Measurements from ENCODE around the gene ENO1. TPM values are rescaled to one million over a fixed set of nuclear protein-coding genes. Genes with fewer than 3 reads are reported as not detected.
A peak's percentile ranks its signal among the peaks of the same experiment; 100 is the strongest.

Gene ENO1
- total and polyA plus RNA-seq, 9 of the 15 experiments (the other 6 are each of a cell fraction or from before 2014, with no cell fraction given), result 2,249 to 7,472 (median 2,868) TPM

DNA sequence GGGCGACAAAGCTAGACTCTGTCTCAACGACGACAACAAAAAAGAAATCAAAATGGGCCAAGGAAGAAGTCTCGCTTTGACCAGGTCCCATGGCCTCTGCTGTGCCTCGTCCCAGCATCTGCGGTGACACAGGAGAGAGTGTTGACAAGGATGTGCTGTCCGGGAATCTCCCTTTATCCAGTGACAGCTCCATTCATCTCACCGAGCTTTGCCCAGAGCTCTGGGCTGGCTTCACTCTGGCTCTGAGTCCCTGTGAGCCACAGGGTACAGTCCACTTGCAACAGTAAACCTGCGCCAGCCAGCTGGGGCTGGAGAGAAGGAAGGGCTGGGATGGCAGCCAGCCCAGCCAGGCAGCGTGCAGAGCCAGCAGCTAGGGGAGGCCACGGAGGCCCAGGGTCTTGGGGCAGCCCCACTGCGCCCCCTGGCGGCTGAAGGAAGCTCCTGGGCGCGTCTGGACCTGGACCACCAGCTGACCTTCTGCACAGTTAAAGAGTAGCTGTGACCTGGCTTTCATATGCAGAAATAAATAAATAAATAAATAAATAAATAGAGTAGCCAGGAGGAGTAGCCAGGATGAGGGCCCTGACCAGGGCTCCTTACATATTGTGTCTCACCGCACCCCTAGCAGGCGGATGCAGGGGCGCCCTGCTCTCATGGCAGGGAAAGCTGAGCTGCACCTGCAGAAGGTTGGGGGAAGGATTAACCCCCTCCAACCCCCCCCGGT is 29.7 kb downstream of the ENO1 start (continued):
- TF ChIP-seq, protein P1, sequence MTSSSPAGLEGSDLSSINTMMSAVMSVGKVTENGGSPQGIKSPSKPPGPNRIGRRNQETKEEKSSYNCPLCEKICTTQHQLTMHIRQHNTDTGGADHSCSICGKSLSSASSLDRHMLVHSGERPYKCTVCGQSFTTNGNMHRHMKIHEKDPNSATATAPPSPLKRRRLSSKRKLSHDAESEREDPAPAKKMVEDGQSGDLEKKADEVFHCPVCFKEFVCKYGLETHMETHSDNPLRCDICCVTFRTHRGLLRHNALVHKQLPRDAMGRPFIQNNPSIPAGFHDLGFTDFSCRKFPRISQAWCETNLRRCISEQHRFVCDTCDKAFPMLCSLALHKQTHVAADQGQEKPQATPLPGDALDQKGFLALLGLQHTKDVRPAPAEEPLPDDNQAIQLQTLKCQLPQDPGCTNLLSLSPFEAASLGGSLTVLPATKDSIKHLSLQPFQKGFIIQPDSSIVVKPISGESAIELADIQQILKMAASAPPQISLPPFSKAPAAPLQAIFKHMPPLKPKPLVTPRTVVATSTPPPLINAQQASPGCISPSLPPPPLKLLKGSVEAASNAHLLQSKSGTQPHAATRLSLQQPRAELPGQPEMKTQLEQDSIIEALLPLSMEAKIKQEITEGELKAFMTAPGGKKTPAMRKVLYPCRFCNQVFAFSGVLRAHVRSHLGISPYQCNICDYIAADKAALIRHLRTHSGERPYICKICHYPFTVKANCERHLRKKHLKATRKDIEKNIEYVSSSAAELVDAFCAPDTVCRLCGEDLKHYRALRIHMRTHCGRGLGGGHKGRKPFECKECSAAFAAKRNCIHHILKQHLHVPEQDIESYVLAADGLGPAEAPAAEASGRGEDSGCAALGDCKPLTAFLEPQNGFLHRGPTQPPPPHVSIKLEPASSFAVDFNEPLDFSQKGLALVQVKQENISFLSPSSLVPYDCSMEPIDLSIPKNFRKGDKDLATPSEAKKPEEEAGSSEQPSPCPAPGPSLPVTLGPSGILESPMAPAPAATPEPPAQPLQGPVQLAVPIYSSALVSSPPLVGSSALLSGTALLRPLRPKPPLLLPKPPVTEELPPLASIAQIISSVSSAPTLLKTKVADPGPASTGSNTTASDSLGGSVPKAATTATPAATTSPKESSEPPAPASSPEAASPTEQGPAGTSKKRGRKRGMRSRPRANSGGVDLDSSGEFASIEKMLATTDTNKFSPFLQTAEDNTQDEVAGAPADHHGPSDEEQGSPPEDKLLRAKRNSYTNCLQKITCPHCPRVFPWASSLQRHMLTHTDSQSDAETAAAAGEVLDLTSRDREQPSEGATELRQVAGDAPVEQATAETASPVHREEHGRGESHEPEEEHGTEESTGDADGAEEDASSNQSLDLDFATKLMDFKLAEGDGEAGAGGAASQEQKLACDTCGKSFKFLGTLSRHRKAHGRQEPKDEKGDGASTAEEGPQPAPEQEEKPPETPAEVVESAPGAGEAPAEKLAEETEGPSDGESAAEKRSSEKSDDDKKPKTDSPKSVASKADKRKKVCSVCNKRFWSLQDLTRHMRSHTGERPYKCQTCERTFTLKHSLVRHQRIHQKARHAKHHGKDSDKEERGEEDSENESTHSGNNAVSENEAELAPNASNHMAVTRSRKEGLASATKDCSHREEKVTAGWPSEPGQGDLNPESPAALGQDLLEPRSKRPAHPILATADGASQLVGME (CRISPR knock-in tag; IDR thresholded peaks at IDR 0.05), result no peak
- TF ChIP-seq, protein P2, sequence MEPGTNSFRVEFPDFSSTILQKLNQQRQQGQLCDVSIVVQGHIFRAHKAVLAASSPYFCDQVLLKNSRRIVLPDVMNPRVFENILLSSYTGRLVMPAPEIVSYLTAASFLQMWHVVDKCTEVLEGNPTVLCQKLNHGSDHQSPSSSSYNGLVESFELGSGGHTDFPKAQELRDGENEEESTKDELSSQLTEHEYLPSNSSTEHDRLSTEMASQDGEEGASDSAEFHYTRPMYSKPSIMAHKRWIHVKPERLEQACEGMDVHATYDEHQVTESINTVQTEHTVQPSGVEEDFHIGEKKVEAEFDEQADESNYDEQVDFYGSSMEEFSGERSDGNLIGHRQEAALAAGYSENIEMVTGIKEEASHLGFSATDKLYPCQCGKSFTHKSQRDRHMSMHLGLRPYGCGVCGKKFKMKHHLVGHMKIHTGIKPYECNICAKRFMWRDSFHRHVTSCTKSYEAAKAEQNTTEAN (CRISPR knock-in tag; IDR thresholded peaks at IDR 0.05), result no peak
- no peak for TF ChIP-seq MCM3 (IDR thresholded peaks at IDR 0.05)
- TF ChIP-seq POLR3A (IDR thresholded peaks at IDR 0.05; ENCODE audit: borderline replicate concordance, extremely low read depth, insufficient read depth, insufficient read length), result no peak
- TF ChIP-seq SIX5 (IDR thresholded peaks at IDR 0.05; ENCODE audit: borderline replicate concordance in 1 of 2, insufficient read depth in 1 of 2, low read depth in 1 of 2, low read length in 2 of 2), result no peak
- TF ChIP-seq GATAD2B (IDR thresholded peaks at IDR 0.05; ENCODE audit: borderline replicate concordance), result no peak
- TF ChIP-seq POLR2AphosphoS2 (IDR thresholded peaks at IDR 0.05; ENCODE audit: low read length), result no peak
- TF ChIP-seq CHAMP1 (IDR thresholded peaks at IDR 0.05), result no peak
- TF ChIP-seq XRCC4 (IDR thresholded peaks at IDR 0.05; ENCODE audit: extremely low read depth, insufficient read depth, insufficient read length), result no peak
- no peak for TF ChIP-seq BRD4 (IDR thresholded peaks at IDR 0.05)
- no peak for TF ChIP-seq DPF2 (IDR thresholded peaks at IDR 0.05)
- no peak for TF ChIP-seq NELFE (IDR thresholded peaks at IDR 0.05; ENCODE audit: insufficient read depth, insufficient read length)
- TF ChIP-seq HSF4 (CRISPR knock-in tag; IDR thresholded peaks at IDR 0.05; ENCODE audit: borderline replicate concordance), result no peak
- TF ChIP-seq RB1 (IDR thresholded peaks at IDR 0.05; ENCODE audit: low read depth), result peak; percentile 94
- no peak for TF ChIP-seq PTBP1 (IDR thresholded peaks at IDR 0.05; ENCODE audit: low read depth, low read length)
- no peak for TF ChIP-seq SMARCC2 (IDR thresholded peaks at IDR 0.05; ENCODE audit: low read depth)
- no peak for TF ChIP-seq ZNF584 (CRISPR knock-in tag; IDR thresholded peaks at IDR 0.05; ENCODE audit: low read depth)
